Lung (tissue), 12 donors: Measurements from ENCODE around the gene TAB2. TPM values are rescaled to one million over a fixed set of nuclear protein-coding genes. Genes with fewer than 3 reads are reported as not detected.

Source experiments
- ATAC-seq: fragments of 200-7000 bp; cut with Tn5 transposase; one replicate; pipeline ENCODE4 v1.9.1; 2020; ENCODE audit warnings: moderate number of reproducible peaks; ENCODE audit not compliant: insufficient read depth, low FRiP score
- DNase-seq, 3 donors: peaks; one replicate each; pipeline ENCODE4 v3.0.0-alpha.2; 2013 to 2017
- H3K27ac ChIP-seq, 2 donors: one replicate each; pipeline ENCODE4 v1.5.1; 2013; ENCODE audit warnings: mild to moderate bottlenecking in 2 of 2, moderate library complexity in 2 of 2, control low read depth in 1 of 2, inconsistent platforms in 1 of 2, low read depth in 1 of 2, low read length in 1 of 2
- H3K27me3 ChIP-seq, 3 donors: one replicate each; pipeline ENCODE4 v1.5.1; 2013; ENCODE audit warnings: low read length in 2 of 3; ENCODE audit not compliant: control insufficient read depth in 3 of 3, insufficient read depth in 3 of 3
- H3K36me3 ChIP-seq, 4 donors: one replicate each; pipeline ENCODE4 v1.5.1; 2013; ENCODE audit warnings: low read length in 4 of 4, mild to moderate bottlenecking in 1 of 4, moderate library complexity in 1 of 4; ENCODE audit not compliant: control insufficient read depth in 4 of 4, insufficient read depth in 4 of 4
- H3K4me1 ChIP-seq, 5 donors: one replicate each; pipeline ENCODE4 v1.5.1; 2013; ENCODE audit warnings: low read length in 5 of 5, mild to moderate bottlenecking in 2 of 5, moderate library complexity in 1 of 5; ENCODE audit not compliant: control insufficient read depth in 5 of 5, insufficient read depth in 5 of 5
- H3K4me3 ChIP-seq: one replicate; pipeline ENCODE4 v1.5.1; 2013; ENCODE audit warnings: mild to moderate bottlenecking, control low read depth, moderate library complexity
- H3K9ac ChIP-seq, 2 donors: one replicate each; pipeline ENCODE4 v1.5.1; 2013; ENCODE audit warnings: low read length in 2 of 2, control low read depth in 1 of 2; ENCODE audit not compliant: insufficient read depth in 1 of 2
- H3K9me3 ChIP-seq, 4 donors: one replicate each; pipeline ENCODE4 v1.5.1; 2013; ENCODE audit warnings: low read length in 3 of 4, mild to moderate bottlenecking in 1 of 4, moderate library complexity in 1 of 4; ENCODE audit not compliant: control insufficient read depth in 4 of 4, insufficient read depth in 3 of 4
- WGBS, 2 donors: extraction: QIAGEN DNeasy Blood & Tissue Kit; methylation state at CpG; one replicate each; pipeline ENCODE4 v1.1.7; 2013; 5-methylcytosine and 5-hydroxymethylcytosine counted together
- polyA plus RNA-seq, 2 donors: library from polyadenylated mRNA; stranded (reverse); fragments of 200-250 nt; gene quantifications; one replicate each; pipeline ENCODE4 v1.2.1, GENCODE V29; 2013
- total RNA-seq, 2 donors: library from RNA; depleted of rRNA in 1 of 2; stranded (reverse); fragments of >200 nt in 1 of 2; gene quantifications; one replicate each; pipeline ENCODE4 v1.2.1, GENCODE V29; 2014 to 2021
- TF ChIP-seq, protein P1 (sequence below): IDR thresholded peaks from 2 replicates; pipeline ENCODE4 v1.5.1; 2012; ENCODE audit warnings: mild to moderate bottlenecking; ENCODE audit errors: control extremely low read depth, extremely low read depth
- donor health status: control.
- donor health status: control.
- donor health status: Bipolar disorder and iron deficiency.
- donor health status: healthy.
- donor health status: DM: yes; HTN: yes; CAD: no.

The TAB2 gene
- total and polyA plus RNA-seq, 4 donors, result 15.8 to 75.9 (median 33.2) TPM

DNA sequence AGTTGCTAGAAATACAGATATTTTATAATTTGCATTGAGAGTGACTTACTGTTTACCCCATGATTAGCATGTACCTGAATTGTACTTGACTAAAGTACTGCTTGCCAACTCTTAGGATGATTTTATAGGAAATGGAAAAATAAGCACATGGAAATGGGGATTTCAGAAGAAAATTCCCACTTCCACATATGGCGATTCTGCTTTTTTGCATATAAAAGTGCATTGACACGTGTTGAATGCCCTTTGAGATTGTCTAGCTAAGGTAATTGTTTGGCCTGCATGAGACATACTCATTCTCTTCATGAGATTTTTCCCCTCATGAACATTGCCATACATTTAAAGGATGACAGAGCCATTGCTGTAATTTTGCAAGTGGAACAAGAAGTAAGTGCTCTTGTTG lies 10.1 kb downstream of the TAB2 start:
- H3K9ac ChIP-seq, result no peak overlapping the region
- H3K4me1 ChIP-seq, result peaks cover 0 to 31% (median 7%) of the 10 kb centered on the region in 5 donors
- 77 to 89% methylated on average over 2 of the region's 2 CpGs for WGBS, 2 donors
- H3K27me3 ChIP-seq, result no peaks in the 10 kb centered on the region
- H3K27ac ChIP-seq, result no peak overlapping the region
- H3K36me3 ChIP-seq, result no peaks in the 10 kb centered on the region
- DNase-seq, result no peak
- TF ChIP-seq, protein P1, sequence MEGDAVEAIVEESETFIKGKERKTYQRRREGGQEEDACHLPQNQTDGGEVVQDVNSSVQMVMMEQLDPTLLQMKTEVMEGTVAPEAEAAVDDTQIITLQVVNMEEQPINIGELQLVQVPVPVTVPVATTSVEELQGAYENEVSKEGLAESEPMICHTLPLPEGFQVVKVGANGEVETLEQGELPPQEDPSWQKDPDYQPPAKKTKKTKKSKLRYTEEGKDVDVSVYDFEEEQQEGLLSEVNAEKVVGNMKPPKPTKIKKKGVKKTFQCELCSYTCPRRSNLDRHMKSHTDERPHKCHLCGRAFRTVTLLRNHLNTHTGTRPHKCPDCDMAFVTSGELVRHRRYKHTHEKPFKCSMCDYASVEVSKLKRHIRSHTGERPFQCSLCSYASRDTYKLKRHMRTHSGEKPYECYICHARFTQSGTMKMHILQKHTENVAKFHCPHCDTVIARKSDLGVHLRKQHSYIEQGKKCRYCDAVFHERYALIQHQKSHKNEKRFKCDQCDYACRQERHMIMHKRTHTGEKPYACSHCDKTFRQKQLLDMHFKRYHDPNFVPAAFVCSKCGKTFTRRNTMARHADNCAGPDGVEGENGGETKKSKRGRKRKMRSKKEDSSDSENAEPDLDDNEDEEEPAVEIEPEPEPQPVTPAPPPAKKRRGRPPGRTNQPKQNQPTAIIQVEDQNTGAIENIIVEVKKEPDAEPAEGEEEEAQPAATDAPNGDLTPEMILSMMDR, result no peak
- no peak for ATAC-seq
- no peak overlapping the region for H3K4me3 ChIP-seq
- no peaks in the 10 kb centered on the region for H3K9me3 ChIP-seq

DNA sequence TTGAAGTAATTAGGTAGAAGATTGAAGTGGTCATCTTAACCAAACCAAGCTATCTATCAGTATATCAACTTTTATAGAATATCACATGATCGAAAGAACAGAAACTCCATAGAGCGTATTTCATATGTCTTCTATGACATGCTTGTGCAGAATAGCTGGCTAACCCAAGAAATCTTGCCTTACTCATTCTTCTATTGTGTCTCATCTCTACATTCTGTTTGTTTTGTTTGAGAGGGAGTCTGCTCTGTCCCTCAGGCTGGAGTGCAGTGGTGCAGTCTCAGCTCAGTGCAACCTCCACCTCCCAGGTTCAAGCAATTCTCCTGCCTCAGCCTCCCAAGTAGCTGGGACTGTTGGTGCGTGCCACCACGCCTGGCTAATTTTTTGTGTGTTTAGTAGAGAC lies 10.6 kb downstream of the TAB2 start:
- no peaks in the 10 kb centered on the region for H3K9me3 ChIP-seq
- TF ChIP-seq, protein P1, result no peak
- ATAC-seq, result no peak
- H3K36me3 ChIP-seq, result no peaks in the 10 kb centered on the region
- H3K27me3 ChIP-seq, result no peaks in the 10 kb centered on the region
- no peak overlapping the region for H3K4me3 ChIP-seq
- no peak overlapping the region for H3K27ac ChIP-seq
- DNase-seq, result no peak
- peaks cover 0 to 33% (median 7%) of the 10 kb centered on the region in 5 donors for H3K4me1 ChIP-seq
- 97 to 99% methylated on average over 4 of the region's 4 CpGs for WGBS, 2 donors
- no peak overlapping the region for H3K9ac ChIP-seq

DNA sequence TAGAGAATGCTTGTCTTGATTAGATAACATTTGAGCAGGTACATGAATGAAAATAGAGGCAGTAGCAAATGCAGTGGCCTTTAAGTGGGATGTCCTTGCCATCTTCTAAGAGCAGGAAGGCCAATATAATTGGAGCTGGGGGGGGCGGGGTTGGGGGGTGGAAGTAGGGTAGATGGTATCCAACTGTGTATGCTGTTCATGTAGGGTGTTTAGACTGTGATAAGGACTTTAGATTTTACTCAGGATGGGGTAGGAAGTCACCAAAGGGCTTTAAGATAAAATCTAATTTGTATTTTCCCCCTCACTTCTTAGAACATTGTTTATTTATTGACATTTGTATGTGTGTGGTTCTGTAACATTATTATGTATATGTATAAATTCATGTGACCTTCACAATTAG lies 12.0 kb downstream of the TAB2 start:
- WGBS, 2 donors, result 70 to 86% methylated on average over 1 of the region's 1 CpG
- Histone ChIP-seq H3K9me3 (no peaks in the 10 kb centered on the region), H3K4me3 (no peak overlapping the region), H3K9ac (no peak overlapping the region), H3K4me1 (peaks cover 0 to 29% (median 5%) of the 10 kb centered on the region in 5 donors), H3K27me3 (no peaks in the 10 kb centered on the region), H3K27ac (no peak overlapping the region), H3K36me3 (no peaks in the 10 kb centered on the region)
- DNase-seq (no peak), ATAC-seq (no peak)
- TF ChIP-seq, protein P1, result no peak

DNA sequence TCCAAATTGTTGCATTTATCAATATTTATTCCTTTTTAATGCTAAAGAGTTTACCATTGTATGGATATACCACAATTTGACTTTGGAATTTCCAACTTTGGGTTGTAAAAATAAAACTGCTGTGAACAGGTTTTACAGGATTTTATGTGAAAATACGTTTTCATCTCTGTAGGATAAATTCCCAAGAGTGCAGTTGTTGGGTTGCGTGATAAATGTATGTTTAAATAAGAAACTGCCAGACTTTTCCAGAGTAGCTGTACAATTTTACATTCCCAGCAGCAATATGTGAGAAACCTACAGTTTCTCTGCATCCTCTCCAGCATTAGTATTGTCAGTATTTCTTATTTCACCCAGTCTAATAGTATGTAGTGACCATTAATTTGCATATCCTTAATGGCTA lies 12.6 kb downstream of the TAB2 start:
- peaks cover 0 to 30% (median 5%) of the 10 kb centered on the region in 5 donors for H3K4me1 ChIP-seq

More for the DNA sequence above, 12.6 kb downstream of the TAB2 start:
- WGBS, 2 donors, result 79 to 91% methylated on average over 2 of the region's 2 CpGs
- DNase-seq (no peak), ATAC-seq (no peak)
- H3K9me3 ChIP-seq, result no peaks in the 10 kb centered on the region
- no peaks in the 10 kb centered on the region for H3K36me3 ChIP-seq
- no peak overlapping the region for H3K9ac ChIP-seq
- no peaks in the 10 kb centered on the region for H3K27me3 ChIP-seq
- no peak overlapping the region for H3K4me3 ChIP-seq
- TF ChIP-seq, protein P1, result no peak
- H3K27ac ChIP-seq, result no peak overlapping the region
